GM13977 (cell line): ENCODE data around the gene SLIT1.

Experiments used
- DNase-seq: peaks from one replicate; pipeline ENCODE4 v3.0.0; 2012; ENCODE audit warnings: low spot score
- CTCF ChIP-seq: IDR thresholded peaks from 2 replicates; pipeline ENCODE4 v1.5.1; 2012; ENCODE audit warnings: mild to moderate bottlenecking, control low read depth; ENCODE audit not compliant: insufficient read depth; ENCODE audit errors: extremely low read depth, missing control alignments
- in situ Hi-C: fragments of 300-500 bp; cut with MboI; formaldehyde crosslinking; loops from one replicate; pipeline ENCODE4 v1.12.0; 2022; ENCODE audit warnings: low sequenced_read_pairs, low pct_unique_long_range_greater_than_20kb, mixed read lengths, inconsistent platforms; ENCODE audit not compliant: unreplicated experiment

The SLIT1 gene

GRCh38 chr10:97065686-97066660 is 119.8 kb downstream of the SLIT1 start:
- DNase-seq = no peak
- in situ Hi-C loops = no loop called here
- TF ChIP-seq CTCF = no peak

GRCh38 chr10:97065128-97065527 is 120.6 kb downstream of the SLIT1 start:
- in situ Hi-C loops = no loop called here
- no peak for TF ChIP-seq CTCF
- no peak for DNase-seq

DNA sequence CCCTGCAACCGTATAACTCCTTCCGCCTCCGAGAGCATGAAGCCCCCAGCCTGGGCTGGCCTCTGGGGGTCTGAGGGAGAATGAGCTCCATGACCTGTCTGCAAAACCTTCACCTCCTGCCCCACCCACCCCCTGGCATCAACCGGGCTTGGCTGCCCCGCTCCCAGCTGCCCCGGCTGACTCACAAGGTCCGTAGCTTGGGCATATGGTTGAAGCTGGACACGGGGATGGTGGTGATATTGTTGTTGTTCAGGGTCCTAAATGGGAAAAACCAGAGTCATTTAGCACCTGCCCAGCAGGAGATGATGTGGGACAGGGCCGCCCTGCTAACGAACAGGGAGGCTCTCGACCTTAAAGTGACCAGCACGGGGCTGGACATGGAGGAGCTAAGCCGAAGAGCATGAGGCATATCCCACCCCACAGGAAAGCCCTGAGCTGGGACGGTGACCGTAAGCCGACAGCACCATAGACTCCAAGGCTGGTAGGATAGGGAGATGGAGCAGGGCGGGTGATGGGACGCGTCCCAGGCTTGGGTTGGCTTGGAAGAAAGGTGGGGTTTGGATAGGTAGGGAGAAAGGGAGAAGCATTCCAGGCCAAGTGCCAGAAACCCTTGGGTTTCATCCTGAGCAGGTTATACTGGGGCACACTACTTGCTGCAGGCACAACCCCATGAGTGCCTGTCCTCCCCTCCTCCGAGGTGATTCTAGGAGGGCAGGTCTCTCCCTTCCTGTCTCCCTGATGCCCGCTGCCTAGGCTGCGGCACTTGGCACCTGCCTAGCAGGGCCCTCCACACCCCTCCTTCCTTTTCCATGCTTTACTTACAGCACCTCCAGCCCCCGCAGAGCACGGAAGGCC is 121.5 kb downstream of the SLIT1 start:
- DNase-seq = no peak
- in situ Hi-C loops = no loop called here
- no peak for TF ChIP-seq CTCF

DNA sequence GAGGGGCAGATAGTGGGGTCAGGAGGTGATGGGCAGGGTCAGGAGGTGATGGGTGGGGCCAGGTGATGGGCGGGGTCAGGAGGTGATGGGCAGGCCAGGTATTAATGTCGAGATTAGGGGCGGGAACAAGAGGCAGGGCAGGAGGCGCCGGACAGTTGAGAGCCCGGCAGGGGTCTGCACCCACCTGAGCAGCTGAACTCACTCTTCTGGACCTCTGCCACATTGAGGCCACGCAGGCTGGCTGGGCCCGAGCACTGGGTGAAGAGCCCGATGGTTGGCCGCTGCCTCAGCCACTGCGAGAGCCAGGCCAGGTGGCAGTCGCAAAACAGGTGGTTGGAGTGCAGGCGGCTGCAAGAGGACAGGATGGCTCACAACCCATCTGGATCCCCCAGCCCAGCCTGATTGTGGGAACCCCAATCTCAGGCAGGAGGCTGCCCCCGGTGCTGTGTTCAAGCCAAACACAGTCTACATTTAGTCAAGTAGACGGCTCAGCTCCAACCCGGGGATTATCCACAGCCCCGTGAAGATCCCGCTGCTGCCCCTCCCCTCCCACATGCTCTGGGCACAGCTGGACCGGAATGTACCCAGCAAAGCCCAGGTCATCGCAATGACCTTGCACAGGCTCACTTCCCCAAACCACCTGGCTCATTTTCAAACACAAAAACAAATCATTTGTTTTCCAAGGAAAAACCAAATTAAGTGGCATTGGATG is 122.3 kb downstream of the SLIT1 start:
- no peak for DNase-seq
- in situ Hi-C loops = no loop called here
- TF ChIP-seq CTCF = no peak

DNA sequence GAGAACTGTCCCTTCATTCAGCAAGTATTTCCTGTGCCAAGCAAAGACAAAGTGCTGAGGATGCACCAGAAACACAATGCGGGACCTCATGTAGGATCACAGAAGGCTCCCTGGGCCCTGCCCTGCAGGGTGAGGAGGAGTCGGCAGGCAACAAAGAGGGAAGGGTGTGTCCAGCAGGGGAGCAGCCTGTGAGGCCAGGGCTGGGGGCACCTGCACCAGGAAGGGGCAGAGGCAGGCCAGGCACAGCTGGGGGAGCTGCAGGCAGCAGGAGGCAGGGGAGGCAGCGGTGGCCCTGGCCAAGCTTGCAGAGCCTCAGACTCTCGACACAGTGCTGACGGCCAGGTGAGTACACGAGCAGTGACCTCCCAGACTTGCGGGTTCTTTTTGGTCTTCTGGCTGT is 123.3 kb downstream of the SLIT1 start:
- no peak for DNase-seq
- in situ Hi-C loops = no loop called here
- no peak for TF ChIP-seq CTCF

DNA sequence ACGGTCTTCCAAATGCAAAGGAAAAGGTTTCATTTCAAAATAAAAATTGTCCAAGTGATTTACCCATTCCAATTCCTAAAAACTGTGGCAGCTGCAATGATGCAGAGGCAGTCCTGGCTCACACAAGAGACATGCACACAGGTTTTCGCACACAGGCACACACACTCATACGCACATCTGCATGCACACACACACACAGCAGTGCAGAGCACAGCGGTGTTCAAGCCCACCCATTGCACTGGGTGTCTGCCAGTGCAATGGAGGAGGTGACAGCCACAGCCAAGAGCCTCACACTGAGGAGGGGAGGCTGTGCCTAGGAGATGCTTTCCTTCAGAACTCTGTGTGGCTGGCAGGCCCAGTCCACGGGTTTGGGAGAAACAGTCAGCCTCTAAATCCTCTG is 123.7 kb downstream of the SLIT1 start:
- in situ Hi-C loops = no loop called here
- DNase-seq = no peak
- TF ChIP-seq CTCF = no peak
